GM23248 (cell line): ENCODE measurements around the gene ANO4. TPM values are rescaled to one million over a fixed set of nuclear protein-coding genes. Genes with fewer than 3 reads are reported as not detected.
A peak's percentile ranks its signal among the peaks of the same experiment; 100 is the strongest.

ENCODE experiments used
- DNase-seq: peaks from one replicate; pipeline ENCODE4 v3.0.0-alpha.2; 2015
- H2AFZ ChIP-seq: fragments of 200-600 bp; sonication (generic); 2 replicates; pipeline ENCODE4 v1.6.1; 2016; ENCODE audit warnings: antibody characterized with exemption
- H3F3A ChIP-seq: fragments of 200-600 bp; sonication (generic); 2 replicates; pipeline ENCODE4 v1.6.1; 2016; ENCODE audit warnings: mild to moderate bottlenecking, antibody characterized with exemption, mixed run types; ENCODE audit not compliant: insufficient read depth
- H3K27ac ChIP-seq: fragments of 200-600 bp; sonication (generic); 2 replicates; pipeline ENCODE4 v1.5.1; 2016; ENCODE audit warnings: mild to moderate bottlenecking
- H3K27me3 ChIP-seq: fragments of 200-600 bp; sonication (generic); replicated peaks from 2 replicates; pipeline ENCODE4 v1.6.1; 2016; ENCODE audit warnings: mild to moderate bottlenecking; ENCODE audit not compliant: insufficient read depth
- H3K36me3 ChIP-seq: fragments of 200-600 bp; sonication (generic); 2 replicates; pipeline ENCODE4 v1.6.1; 2016; ENCODE audit warnings: low read depth, mild to moderate bottlenecking
- H3K4me1 ChIP-seq: fragments of 200-600 bp; sonication (generic); 2 replicates; pipeline ENCODE4 v1.6.1; 2016; ENCODE audit warnings: mild to moderate bottlenecking; ENCODE audit not compliant: insufficient read depth
- H3K4me2 ChIP-seq: fragments of 200-600 bp; sonication (generic); one replicate; pipeline ENCODE4 v1.6.1; 2016; ENCODE audit warnings: mild to moderate bottlenecking; ENCODE audit not compliant: unreplicated experiment
- H3K4me3 ChIP-seq: fragments of 200-600 bp; sonication (generic); 2 replicates; pipeline ENCODE4 v1.5.1; 2016; ENCODE audit warnings: mild to moderate bottlenecking
- H3K79me2 ChIP-seq: fragments of 200-600 bp; sonication (generic); 2 replicates; pipeline ENCODE4 v1.6.1; 2016; ENCODE audit warnings: mild to moderate bottlenecking; ENCODE audit not compliant: insufficient read depth
- H3K9ac ChIP-seq: fragments of 200-600 bp; sonication (generic); 2 replicates; pipeline ENCODE4 v1.6.1; 2016; ENCODE audit warnings: mild to moderate bottlenecking
- H3K9me2 ChIP-seq: fragments of 200-600 bp; sonication (generic); 2 replicates; pipeline ENCODE4 v1.6.1; 2016; ENCODE audit warnings: mixed run types, mild to moderate bottlenecking, moderate library complexity; ENCODE audit not compliant: insufficient read depth
- H3K9me3 ChIP-seq: fragments of 200-600 bp; sonication (generic); one replicate; pipeline ENCODE4 v1.6.1; 2017; ENCODE audit warnings: low read depth
- H4K20me1 ChIP-seq: fragments of 200-600 bp; sonication (generic); 2 replicates; pipeline ENCODE4 v1.6.0; 2016; ENCODE audit not compliant: insufficient read depth
- EZH2 ChIP-seq: fragments of 200-600 bp; sonication (generic); IDR thresholded peaks from 2 replicates; pipeline ENCODE4 v1.6.1; 2018; ENCODE audit warnings: antibody characterized with exemption, mild to moderate bottlenecking; ENCODE audit not compliant: insufficient read depth, poor library complexity, severe bottlenecking
- EZH2phosphoT487 ChIP-seq: fragments of 200-600 bp; sonication (generic); IDR thresholded peaks from 2 replicates; pipeline ENCODE4 v1.6.1; 2018; ENCODE audit warnings: antibody characterized with exemption, moderate library complexity, mild to moderate bottlenecking, low read depth; ENCODE audit not compliant: insufficient read depth
- WGBS, 2 experiments: methylation state at CpG; one replicate each; pipeline ENCODE4 v1.1.6; 2015 to 2017; ENCODE audit warnings: low lambda C conversion rate in 2 of 2, low coverage in 1 of 2; ENCODE audit errors: missing lambda C conversion rate in 2 of 2; 5-methylcytosine and 5-hydroxymethylcytosine counted together
- in situ Hi-C: fragments of 300-500 bp; cut with MboI; formaldehyde crosslinking; loops from 2 replicates; pipeline ENCODE4 v1.15.0; 2020
- polyA plus RNA-seq: library from polyadenylated mRNA; unstranded; fragments of >200 nt; fragmentation: Nextera tagmentation; extraction: Ambion mirVana; gene quantifications from 2 replicates; pipeline ENCODE4 v1.2.1, GENCODE V29; 2016
- total RNA-seq: library from RNA; depleted of rRNA; stranded (reverse); fragments of >200 nt; shearing (Covaris generic); gene quantifications from 2 replicates; pipeline ENCODE4 v1.2.3, GENCODE V29; 2014

ANO4 gene
- total and polyA plus RNA-seq, 2 experiments from 2014 or later = 6.6 to 7.6 TPM

GRCh38 chr12:100789146-100789545 is 5.4 kb upstream of the ANO4 start:
- DNase-seq = peak; percentile 73
- Histone ChIP-seq H3K27ac (no peak overlapping the region), H3K4me2 (no peak overlapping the region)

GRCh38 chr12:100789975-100790374 is 4.6 kb upstream of the ANO4 start:
- no peaks in the 10 kb centered on the region for H4K20me1 ChIP-seq
- TF ChIP-seq EZH2phosphoT487 (no peak), EZH2 (no peak)
- H3K79me2 ChIP-seq = no peaks in the 10 kb centered on the region
- no peak overlapping the region for H2AFZ ChIP-seq
- H3K9me2 ChIP-seq = no peaks in the 10 kb centered on the region
- no peak overlapping the region for H3K4me3 ChIP-seq
- no peak overlapping the region for H3K4me2 ChIP-seq
- in situ Hi-C loops = no loop called here
- peaks cover 16% of the 10 kb centered on the region for H3F3A ChIP-seq
- H3K27ac ChIP-seq = no peak overlapping the region
- no peaks in the 10 kb centered on the region for H3K27me3 ChIP-seq
- no peak for DNase-seq
- 98 to 99% methylated on average over 2 of the region's 2 CpGs for WGBS, 2 experiments
- peaks cover 15% of the 10 kb centered on the region for H3K4me1 ChIP-seq
- no peak overlapping the region for H3K9ac ChIP-seq
- no peaks in the 10 kb centered on the region for H3K36me3 ChIP-seq
- H3K9me3 ChIP-seq = no peaks in the 10 kb centered on the region

More at GRCh38 chr12:100789146-100789545, 5.4 kb upstream of the ANO4 start:
- TF ChIP-seq EZH2 (no peak), EZH2phosphoT487 (no peak)
- Histone ChIP-seq H3K4me3 (no peak overlapping the region), H3K9me3 (no peaks in the 10 kb centered on the region), H3K4me1 (peaks cover 14% of the 10 kb centered on the region), H2AFZ (no peak overlapping the region), H4K20me1 (no peaks in the 10 kb centered on the region), H3K27me3 (no peaks in the 10 kb centered on the region), H3K9ac (no peak overlapping the region), H3K36me3 (no peaks in the 10 kb centered on the region), H3K79me2 (no peaks in the 10 kb centered on the region), H3K9me2 (no peaks in the 10 kb centered on the region), H3F3A (peaks cover 13% of the 10 kb centered on the region; the same call in 1 of the 2 replicates)
- 65 to 81% methylated on average over 1 of the region's 1 CpG for WGBS, 2 experiments
- in situ Hi-C loops = no loop called here

- Histone ChIP-seq H3K27ac (no peak overlapping the region), H2AFZ (no peak overlapping the region), H3K4me3 (no peak overlapping the region), H3F3A (peaks cover 21% of the 10 kb centered on the region), H3K79me2 (no peaks in the 10 kb centered on the region), H3K9me3 (no peaks in the 10 kb centered on the region), H3K9me2 (no peaks in the 10 kb centered on the region), H3K27me3 (no peaks in the 10 kb centered on the region), H3K4me1 (peaks cover 19% of the 10 kb centered on the region), H3K9ac (no peak overlapping the region), H3K36me3 (no peaks in the 10 kb centered on the region), H3K4me2 (no peak overlapping the region), H4K20me1 (no peaks in the 10 kb centered on the region)
- DNase-seq = no peak
- WGBS, 2 experiments = 91 to 97% methylated on average over 1 of the region's 1 CpG
- TF ChIP-seq EZH2phosphoT487 (no peak), EZH2 (no peak)
- in situ Hi-C loops = no loop called here
Observed at GRCh38 chr12:100790552-100790951, 4.0 kb upstream of the ANO4 start.

- no peaks in the 10 kb centered on the region for H3K27me3 ChIP-seq
- H3K9ac ChIP-seq = no peak overlapping the region
- no peaks in the 10 kb centered on the region for H3K9me2 ChIP-seq
- H3K79me2 ChIP-seq = no peaks in the 10 kb centered on the region
- no peaks in the 10 kb centered on the region for H4K20me1 ChIP-seq
- H3K36me3 ChIP-seq = no peaks in the 10 kb centered on the region
- peak; percentile 85 for DNase-seq
- peaks cover 22% of the 10 kb centered on the region for H3F3A ChIP-seq
- H3K9me3 ChIP-seq = no peaks in the 10 kb centered on the region
- 1 to 4% methylated on average over 2 of the region's 2 CpGs for WGBS, 2 experiments
- H3K4me2 ChIP-seq = peak overlapping the region; percentile 45
- H3K4me1 ChIP-seq = peaks cover 19% of the 10 kb centered on the region
- no peak overlapping the region for H2AFZ ChIP-seq
- no peak overlapping the region for H3K27ac ChIP-seq
- no peak for TF ChIP-seq EZH2phosphoT487
- TF ChIP-seq EZH2 = no peak
- in situ Hi-C loops = no loop called here
- H3K4me3 ChIP-seq = no peak overlapping the region
Observed at GRCh38 chr12:100793182-100793581, 1.4 kb upstream of the ANO4 start.

GRCh38 chr12:100795174-100795799 is 711 bp downstream of the ANO4 start:
- no peak for TF ChIP-seq EZH2
- TF ChIP-seq EZH2phosphoT487 = no peak
- H3K9me3 ChIP-seq = no peaks in the 10 kb centered on the region
- H3K4me3 ChIP-seq = peak overlapping the region; percentile 55
- H2AFZ ChIP-seq = peak overlapping the region; percentile 51
- H3F3A ChIP-seq = peaks cover 22% of the 10 kb centered on the region
- H3K79me2 ChIP-seq = no peaks in the 10 kb centered on the region
- peak overlapping the region; percentile 65 for H3K4me2 ChIP-seq
- H3K9ac ChIP-seq = peak overlapping the region; percentile 4; the same call in 1 of the 2 replicates
- H3K9me2 ChIP-seq = no peaks in the 10 kb centered on the region
- DNase-seq = peak; percentile 33
- peaks cover 26% of the 10 kb centered on the region for H3K4me1 ChIP-seq
- no peaks in the 10 kb centered on the region for H4K20me1 ChIP-seq
- H3K36me3 ChIP-seq = no peaks in the 10 kb centered on the region
- H3K27me3 ChIP-seq = no peaks in the 10 kb centered on the region
- in situ Hi-C loops = no loop called here
- WGBS, 2 experiments = 23 to 25% methylated on average over 9 of the region's 9 CpGs
- no peak overlapping the region for H3K27ac ChIP-seq
